Measurements from ENCODE around the gene HDAC5. TPM values are rescaled to one million over a fixed set of nuclear protein-coding genes. Genes with fewer than 3 reads are reported as not detected.

HDAC5 gene
- polyA plus RNA-seq, 3 donors, result 16.1 to 93.6 (median 24.7) TPM

GRCh38 chr17:44043272-44043696 is 80.2 kb downstream of the HDAC5 start:
- Histone ChIP-seq H3K36me3 (replicated peaks in 1 of 2; ENCODE audit: control insufficient read depth in 1 of 2, insufficient read depth in 2 of 2, low read length in 2 of 2) (peaks cover 27 to 35% of the 10 kb centered on the region in 2 donors), H2AFZ (ENCODE audit: insufficient read depth, low read depth, low read length, poor library complexity, severe bottlenecking) (no peak overlapping the region), H3K9ac (ENCODE audit: insufficient read depth, low read length, poor library complexity, severe bottlenecking) (peak overlapping the region; percentile 49), H3K27ac (ENCODE audit: low read depth in 1 of 2, low read length in 2 of 2) (peak overlapping the region; percentile 61 to 84), H3K4me2 (replicated peaks; ENCODE audit: extremely low read depth, low read length, poor library complexity, severe bottlenecking) (peak overlapping the region; percentile 53), H4K20me1 (ENCODE audit: insufficient read depth, low read length) (peaks cover 46% of the 10 kb centered on the region), H3K4me1 (ENCODE audit: control insufficient read depth in 1 of 2, insufficient read depth in 2 of 2, low read length in 2 of 2) (peaks cover 29 to 40% of the 10 kb centered on the region in 2 donors), H3K9me3 (replicated peaks in 1 of 2; ENCODE audit: control insufficient read depth in 1 of 2, insufficient read depth in 1 of 2, low read length in 2 of 2) (no peaks in the 10 kb centered on the region), H3K79me2 (ENCODE audit: insufficient read depth, low read length) (peaks cover 53% of the 10 kb centered on the region), H3K27me3 (ENCODE audit: control insufficient read depth in 2 of 2, insufficient read depth in 2 of 2, low read length in 2 of 2) (no peaks in the 10 kb centered on the region), H3K4me3 (replicated peaks in 1 of 3; ENCODE audit: low read depth in 2 of 3, low read length in 3 of 3) (peak overlapping the region in 1 of 3 experiments; percentile 38)
- peak overlapping the region; percentile 86 to 96 (median 92) for H3K27ac Mint-ChIP-seq
- no CpG with 5 or more reads among the region's 4 CpGs for WGBS (ENCODE audit: insufficient coverage)
- peaks cover 2 to 9% (median 4%) of the 10 kb centered on the region in 7 donors for H3K9me3 Mint-ChIP-seq
- peaks cover 23 to 39% of the 10 kb centered on the region in 2 donors for H3K36me3 Mint-ChIP-seq
- peaks cover 37% of the 10 kb centered on the region for H3K4me1 Mint-ChIP-seq
- peak; percentile 53 to 80 (median 57) for DNase-seq
- intact Hi-C loops (cut with micrococcal nuclease), result loop anchor here (5.0 kb wide), 2 partner anchors 36 to 101 kb away; partner anchors contain the start of gene PPY (in 1 of the 2)
- TF ChIP-seq CTCF (IDR thresholded peaks at IDR 0.05), result no peak
- peaks cover 0 to 2% (median 0%) of the 10 kb centered on the region in 3 donors for H3K27me3 Mint-ChIP-seq (ENCODE audit: low read depth in 3 of 3)
- H3K4me3 Mint-ChIP-seq, result peak overlapping the region in 1 of 2 donors; percentile 80

- Mint-ChIP-seq H3K27me3 (ENCODE audit: low read depth in 3 of 3) (peaks cover 0 to 2% (median 0%) of the 10 kb centered on the region in 3 donors), H3K27ac (peak overlapping the region in 3 of 7 donors; percentile 9 to 42 (median 21)), H3K4me1 (peaks cover 30% of the 10 kb centered on the region), H3K36me3 (peaks cover 38 to 47% of the 10 kb centered on the region in 2 donors), H3K9me3 (no peaks in the 10 kb centered on the region), H3K4me3 (no peak overlapping the region)
- Histone ChIP-seq H3K9me3 (replicated peaks in 1 of 2; ENCODE audit: control insufficient read depth in 1 of 2, insufficient read depth in 1 of 2, low read length in 2 of 2) (no peaks in the 10 kb centered on the region), H3K4me2 (replicated peaks; ENCODE audit: extremely low read depth, low read length, poor library complexity, severe bottlenecking) (no peak overlapping the region), H3K79me2 (ENCODE audit: insufficient read depth, low read length) (peaks cover 31% of the 10 kb centered on the region), H3K36me3 (replicated peaks in 1 of 2; ENCODE audit: control insufficient read depth in 1 of 2, insufficient read depth in 2 of 2, low read length in 2 of 2) (peaks cover 40 to 43% of the 10 kb centered on the region in 2 donors), H3K9ac (ENCODE audit: insufficient read depth, low read length, poor library complexity, severe bottlenecking) (no peak overlapping the region), H3K4me1 (ENCODE audit: control insufficient read depth in 1 of 2, insufficient read depth in 2 of 2, low read length in 2 of 2) (peaks cover 29 to 35% of the 10 kb centered on the region in 2 donors), H3K27me3 (ENCODE audit: control insufficient read depth in 2 of 2, insufficient read depth in 2 of 2, low read length in 2 of 2) (no peaks in the 10 kb centered on the region), H3K4me3 (replicated peaks in 1 of 3; ENCODE audit: low read depth in 2 of 3, low read length in 3 of 3) (no peak overlapping the region), H3K27ac (ENCODE audit: low read depth in 1 of 2, low read length in 2 of 2) (peak overlapping the region in 1 of 2 donors; percentile 50), H4K20me1 (ENCODE audit: insufficient read depth, low read length) (peaks cover 45% of the 10 kb centered on the region), H2AFZ (ENCODE audit: insufficient read depth, low read depth, low read length, poor library complexity, severe bottlenecking) (no peak overlapping the region)
- intact Hi-C loops (cut with micrococcal nuclease), result loop anchor here (2.0 to 5.0 kb wide), 3 partner anchors 33 to 98 kb away; partner anchors contain the start of gene PPY (in 1 of the 2)
- no peak for DNase-seq
- TF ChIP-seq CTCF (IDR thresholded peaks at IDR 0.05), result no peak
- WGBS (ENCODE audit: insufficient coverage), result 100% methylated on average over 1 of the region's 6 CpGs
These were observed 83.4 kb downstream of the HDAC5 start for GRCh38 chr17:44039829-44040635.

All from CD14-positive monocyte (primary cell).